HepG2 (cell line): Measurements from ENCODE around the gene FUOM. TPM values are rescaled to one million over a fixed set of nuclear protein-coding genes. Genes with fewer than 3 reads are reported as not detected.

Source experiments
- HIC2 ChIP-seq: sonication (generic); formaldehyde crosslinking; IDR thresholded peaks from 2 replicates; pipeline ENCODE4 v1.9.0; 2022; ENCODE audit warnings: low read depth, missing genetic modification reagents
- MBD4 ChIP-seq: IDR thresholded peaks from 2 replicates; pipeline ENCODE4 v1.6.1; 2012; ENCODE audit warnings: low read length, inconsistent platforms, borderline replicate concordance
- PAF1 ChIP-seq: IDR thresholded peaks from 2 replicates; pipeline ENCODE4 v1.6.1; 2016; ENCODE audit warnings: missing genetic modification reagents, missing compliant biosample characterization
- PAWR ChIP-seq: sonication (generic); formaldehyde crosslinking; IDR thresholded peaks from 2 replicates; pipeline ENCODE4 v1.4.0; 2020; ENCODE audit warnings: missing genetic modification reagents, mild to moderate bottlenecking, borderline replicate concordance
- POLR2AphosphoS5 ChIP-seq: IDR thresholded peaks from 2 replicates; pipeline ENCODE4 v1.6.1; 2012; ENCODE audit warnings: low read depth, low read length
- RAD51 ChIP-seq: fragments of 450-650 bp; IDR thresholded peaks from 2 replicates; pipeline ENCODE4 v1.6.1; 2016; ENCODE audit warnings: borderline replicate concordance
- RARG ChIP-seq: sonication (generic); formaldehyde crosslinking; IDR thresholded peaks from 2 replicates; pipeline ENCODE4 v1.4.0; 2020; ENCODE audit warnings: low read depth, mild to moderate bottlenecking, missing genetic modification reagents
- TBP ChIP-seq: sonication (generic); formaldehyde crosslinking; IDR thresholded peaks from 2 replicates; pipeline ENCODE4 v1.5.0; 2020; ENCODE audit warnings: missing genetic modification reagents
- ZBTB40 ChIP-seq, 2 experiments: fragments of 450-650 bp in 1 of 2; sonication (generic) in 1 of 2; formaldehyde crosslinking in 1 of 2; IDR thresholded peaks; 2 replicates each; pipeline versions ENCODE4 v1.6.1 to v1.8.0; 2016 to 2022; ENCODE audit warnings: antibody characterized with exemption in 1 of 2, mild to moderate bottlenecking in 1 of 2, missing genetic modification reagents in 1 of 2
- ZNF383 ChIP-seq: sonication (generic); formaldehyde crosslinking; IDR thresholded peaks from 2 replicates; pipeline ENCODE4 v1.4.0; 2020; ENCODE audit warnings: missing genetic modification reagents, mild to moderate bottlenecking, borderline replicate concordance
- ZNF788 ChIP-seq: sonication (generic); formaldehyde crosslinking; IDR thresholded peaks from 2 replicates; pipeline ENCODE4 v1.5.0; 2020; ENCODE audit warnings: mild to moderate bottlenecking, missing genetic modification reagents, borderline replicate concordance
- ZNF792 ChIP-seq: IDR thresholded peaks from 2 replicates; pipeline ENCODE4 v1.6.1; 2016
- ZSCAN31 ChIP-seq: sonication (generic); formaldehyde crosslinking; IDR thresholded peaks from 2 replicates; pipeline ENCODE4 v1.5.0; 2020; ENCODE audit warnings: low read depth, mild to moderate bottlenecking, missing genetic modification reagents
- polyA plus RNA-seq, 8 experiments: library from polyadenylated mRNA; depleted of rRNA in 3 of 8; stranded (reverse) in 7 of 8; unstranded in 1 of 8; fragments of >200 nt; fragmentation: Illumina TruSeq in 4 of 8; extraction: Trizol in 4 of 8; gene quantifications; 2 replicates each; pipeline versions ENCODE4 v1.2.1 to v1.2.3, GENCODE V29; 2011 to 2016; ENCODE audit warnings: low read depth in 4 of 8, missing spikeins in 1 of 8, mixed read lengths in 1 of 8; ENCODE audit not compliant: insufficient read depth in 1 of 8
- total RNA-seq, 5 experiments: library from RNA; depleted of rRNA; stranded (reverse); fragments of >200 nt; fragmentation: Illumina TruSeq; extraction: Trizol; gene quantifications; 2 replicates each; pipeline ENCODE4 v1.2.3, GENCODE V29; 2016; ENCODE audit warnings: low read depth in 1 of 5
- TF ChIP-seq, protein P1 (sequence below): sonication (generic); formaldehyde crosslinking; IDR thresholded peaks from 2 replicates; pipeline ENCODE4 v1.5.1; 2020; ENCODE audit warnings: missing genetic modification reagents, mild to moderate bottlenecking, borderline replicate concordance

The FUOM gene
- total and polyA plus RNA-seq, 2 of the 13 experiments (the other 11 are each of a cell fraction or from before 2014, with no cell fraction given), result 27.5 to 60.4 TPM

DNA sequence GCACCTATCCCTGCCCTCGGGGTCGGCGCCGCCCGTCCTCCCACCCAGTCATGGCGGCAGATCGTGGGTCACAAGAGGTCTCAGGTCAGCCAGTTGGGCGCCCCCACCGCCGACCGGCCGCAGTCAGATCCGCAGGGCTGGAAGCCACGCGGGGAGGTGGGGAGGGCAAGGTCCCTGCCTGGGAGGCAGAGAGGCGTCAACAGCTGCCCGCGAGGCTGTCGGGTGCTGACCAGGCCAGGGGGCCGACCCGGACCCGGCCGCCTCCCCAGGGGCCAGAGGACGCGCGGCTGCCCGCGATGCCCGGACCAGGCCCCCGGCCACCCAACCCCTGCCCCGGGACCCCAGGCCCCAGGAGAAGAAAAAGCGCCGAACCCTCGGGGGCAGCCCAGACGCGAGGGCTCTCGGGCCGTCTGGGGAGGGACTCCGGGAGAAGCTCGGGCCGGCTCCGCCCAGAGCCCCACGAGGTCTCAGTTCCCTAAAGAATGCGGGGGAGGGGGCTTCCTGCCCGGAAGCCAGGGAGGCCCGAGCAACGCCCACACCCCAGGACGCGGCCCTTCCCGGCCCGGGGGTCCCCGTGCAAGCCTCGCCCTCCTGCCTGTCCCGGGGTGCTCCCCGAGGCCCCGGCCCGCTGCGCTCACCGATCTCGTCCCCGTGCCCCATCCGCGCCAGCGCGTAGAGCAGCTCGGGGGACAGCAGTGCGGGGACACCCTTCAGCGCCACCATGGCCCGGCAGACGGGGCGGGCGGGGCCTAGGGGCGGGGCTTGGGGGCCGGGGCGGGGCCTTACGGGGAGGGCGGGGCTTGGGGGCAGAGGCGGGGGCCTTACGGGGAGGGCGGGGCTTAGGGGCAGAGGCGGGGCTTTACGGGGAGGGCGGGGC is at the start of gene FUOM (continued):
- TF ChIP-seq PAF1 (CRISPR knock-in tag) (no peak), ZNF792 (CRISPR knock-in tag) (0 out of 2 replicates have a peak, but pooled peaks have one; percentile 24), ZSCAN31 (CRISPR knock-in tag) (no peak), TBP (CRISPR knock-in tag) (no peak), POLR2AphosphoS5 (peak; percentile 69), RAD51 (no peak), RARG (no peak), ZBTB40 (IDR thresholded peaks at IDR 0.05) (no peak), ZBTB40 (CRISPR knock-in tag; IDR thresholded peaks at IDR 0.05) (no peak), HIC2 (CRISPR knock-in tag) (no peak; the same call in 1 of the 2 replicates), ZNF383 (CRISPR knock-in tag) (no peak), ZNF788 (CRISPR knock-in tag) (no peak; the same call in 1 of the 2 replicates), PAWR (CRISPR knock-in tag) (no peak), MBD4 (no peak)
- TF ChIP-seq, protein P1, sequence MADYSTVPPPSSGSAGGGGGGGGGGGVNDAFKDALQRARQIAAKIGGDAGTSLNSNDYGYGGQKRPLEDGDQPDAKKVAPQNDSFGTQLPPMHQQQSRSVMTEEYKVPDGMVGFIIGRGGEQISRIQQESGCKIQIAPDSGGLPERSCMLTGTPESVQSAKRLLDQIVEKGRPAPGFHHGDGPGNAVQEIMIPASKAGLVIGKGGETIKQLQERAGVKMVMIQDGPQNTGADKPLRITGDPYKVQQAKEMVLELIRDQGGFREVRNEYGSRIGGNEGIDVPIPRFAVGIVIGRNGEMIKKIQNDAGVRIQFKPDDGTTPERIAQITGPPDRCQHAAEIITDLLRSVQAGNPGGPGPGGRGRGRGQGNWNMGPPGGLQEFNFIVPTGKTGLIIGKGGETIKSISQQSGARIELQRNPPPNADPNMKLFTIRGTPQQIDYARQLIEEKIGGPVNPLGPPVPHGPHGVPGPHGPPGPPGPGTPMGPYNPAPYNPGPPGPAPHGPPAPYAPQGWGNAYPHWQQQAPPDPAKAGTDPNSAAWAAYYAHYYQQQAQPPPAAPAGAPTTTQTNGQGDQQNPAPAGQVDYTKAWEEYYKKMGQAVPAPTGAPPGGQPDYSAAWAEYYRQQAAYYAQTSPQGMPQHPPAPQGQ, result no peak
